ENCODE results near the gene RNF10. TPM values are rescaled to one million over a fixed set of nuclear protein-coding genes. Genes with fewer than 3 reads are reported as not detected.
"Not testable (repeated sequence)": the region's sequence is repeated elsewhere in the genome, so short reads cannot be mapped to it uniquely, and the experiment has no call there.

RNF10 gene
- 284 TPM for polyA plus RNA-seq (ENCODE audit: insufficient read length)
- long read RNA-seq, donor 1, transcript RNF10-201 (17 exons, 3,825 nt): major isoform, 17 of 33 reads
- long read RNA-seq, donor 1, partial matches to known transcripts: 12 of 33 reads
- long read RNA-seq, donor 1, other reads (novel, unspliced or antisense): 0 of 33 reads
- long read RNA-seq, donor 2, transcript RNF10-201 (17 exons, 3,825 nt): major isoform, 14 of 41 reads
- long read RNA-seq, donor 2, partial matches to known transcripts: 22 of 41 reads
- long read RNA-seq, donor 2, other reads (novel, unspliced or antisense): 0 of 41 reads
- long read RNA-seq, donor 3, transcript RNF10-201 (17 exons, 3,825 nt): major isoform, 7 of 26 reads
- long read RNA-seq, donor 3, partial matches to known transcripts: 16 of 26 reads
- long read RNA-seq, donor 3, other reads (novel, unspliced or antisense): 0 of 26 reads
- long read RNA-seq, donor 4, partial matches to known transcripts: 0 of 1 reads
- long read RNA-seq, donor 4, other reads (novel, unspliced or antisense): 0 of 1 reads
- long read RNA-seq, donor 5, transcript RNF10-201 (17 exons, 3,825 nt): major isoform, 18 of 59 reads
- long read RNA-seq, donor 5, partial matches to known transcripts: 35 of 59 reads
- long read RNA-seq, donor 5, other reads (novel, unspliced or antisense): 0 of 59 reads
- long read RNA-seq, donor 6, transcript RNF10-201 (17 exons, 3,825 nt): major isoform, 13 of 37 reads
- long read RNA-seq, donor 6, partial matches to known transcripts: 20 of 37 reads
- long read RNA-seq, donor 6, other reads (novel, unspliced or antisense): 0 of 37 reads
- long read RNA-seq, donor 7, transcript RNF10-222 (3 exons, 536 nt): minor isoform, 5 of 51 reads
- long read RNA-seq, donor 7, transcript RNF10-201 (17 exons, 3,825 nt): major isoform, 15 of 51 reads
- long read RNA-seq, donor 7, partial matches to known transcripts: 25 of 51 reads
- long read RNA-seq, donor 7, other reads (novel, unspliced or antisense): 0 of 51 reads
- long read RNA-seq, donor 8, transcript RNF10-201 (17 exons, 3,825 nt): major isoform, 7 of 11 reads
- long read RNA-seq, donor 8, partial matches to known transcripts: 0 of 11 reads
- long read RNA-seq, donor 8, other reads (novel, unspliced or antisense): 0 of 11 reads

- peak; percentile 94 for DNase-seq
These were observed at the start of gene RNF10 for GRCh38 chr12:120534203-120534702. TSS of gene RNF10 (plus strand) at chr12:120534356. CDS start at chr12:120534812, 456 bp downstream.

GRCh38 chr12:120485961-120486881, 47.9 kb upstream of the RNF10 start:
- DNase-seq: peak; percentile 21

GRCh38 chr12:120487552-120487951, 46.6 kb upstream of the RNF10 start:
- not testable (repeated sequence) for DNase-seq

GRCh38 chr12:120488057-120488640, 46.0 kb upstream of the RNF10 start:
- DNase-seq: no peak

GRCh38 chr12:120489018-120489417, 45.1 kb upstream of the RNF10 start:
- DNase-seq: no peak

GRCh38 chr12:120490325-120490724, 43.8 kb upstream of the RNF10 start:
- DNase-seq: no peak

- no peak for DNase-seq
These were observed 43.2 kb upstream of the RNF10 start for GRCh38 chr12:120490833-120491512.

- no peak for DNase-seq
These were observed 38.9 kb upstream of the RNF10 start for GRCh38 chr12:120495186-120495730.

- DNase-seq: peak; percentile 98
These were observed 38.3 kb upstream of the RNF10 start, which contains the start of gene DYNLL1 for GRCh38 chr12:120495731-120496412. TSS of gene DYNLL1 (plus strand) at chr12:120496113. CDS start at chr12:120496422, 309 bp downstream.

- DNase-seq: peak; percentile 52
These were observed 37.5 kb upstream of the RNF10 start for GRCh38 chr12:120496413-120497340.

- DNase-seq: no peak
These were observed 36.5 kb upstream of the RNF10 start for GRCh38 chr12:120497524-120498150.

- no peak for DNase-seq
These were observed 35.2 kb upstream of the RNF10 start for GRCh38 chr12:120498870-120499515.

GRCh38 chr12:120500581-120500980, 33.6 kb upstream of the RNF10 start:
- no peak for DNase-seq

- no peak for DNase-seq
These were observed 29.6 kb upstream of the RNF10 start for GRCh38 chr12:120504587-120504986.

GRCh38 chr12:120508537-120508936, 25.6 kb upstream of the RNF10 start:
- DNase-seq: no peak

- no peak for DNase-seq
These were observed 20.2 kb upstream of the RNF10 start for GRCh38 chr12:120514002-120514401.

- DNase-seq: no peak
These were observed 18.7 kb upstream of the RNF10 start for GRCh38 chr12:120515496-120515895.
